ENCODE results near the gene DMBT1.

DNA sequence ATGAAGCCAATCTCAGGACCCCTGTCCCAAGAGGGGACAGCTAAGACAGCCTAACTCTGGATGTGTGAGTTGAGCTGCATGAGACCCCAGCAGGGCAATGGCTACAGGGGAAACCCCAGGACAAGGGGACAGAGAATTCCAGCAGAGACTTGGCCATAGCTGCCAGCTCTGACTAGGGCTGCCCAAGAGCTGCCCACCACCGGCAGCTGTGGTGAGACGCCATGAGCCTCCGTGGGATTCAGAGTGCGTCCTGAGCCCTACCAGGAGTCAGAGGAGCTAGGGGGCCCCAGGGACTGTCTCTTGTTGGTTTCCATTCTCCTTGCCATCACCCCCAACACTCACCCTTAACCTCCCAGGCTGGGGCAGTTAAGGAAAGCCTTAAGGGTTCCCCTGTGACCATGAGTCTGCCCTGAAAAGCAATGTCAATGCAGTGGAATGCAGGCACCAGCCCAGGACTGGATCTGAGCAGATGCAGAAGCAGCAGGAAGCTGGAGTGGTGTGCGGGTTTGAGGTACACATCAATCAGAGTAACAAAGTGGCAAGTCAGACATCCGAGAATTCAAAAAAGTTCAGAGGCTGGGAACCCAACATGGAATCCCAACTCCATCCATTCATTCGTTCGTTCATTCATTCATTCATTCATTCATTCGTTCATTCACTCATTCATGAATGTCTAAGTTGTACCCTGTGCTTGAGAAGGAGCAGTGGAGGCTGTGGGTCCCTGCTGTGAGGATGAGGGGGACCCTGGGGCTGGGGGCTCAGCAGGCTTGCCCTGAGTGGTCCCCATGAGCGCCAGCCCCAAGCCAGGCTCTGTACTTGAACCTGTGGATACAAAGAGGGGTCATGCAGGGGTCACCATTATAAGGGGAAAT is 86.2 kb downstream of the DMBT1 start:
- TF ChIP-seq, protein P1, sequence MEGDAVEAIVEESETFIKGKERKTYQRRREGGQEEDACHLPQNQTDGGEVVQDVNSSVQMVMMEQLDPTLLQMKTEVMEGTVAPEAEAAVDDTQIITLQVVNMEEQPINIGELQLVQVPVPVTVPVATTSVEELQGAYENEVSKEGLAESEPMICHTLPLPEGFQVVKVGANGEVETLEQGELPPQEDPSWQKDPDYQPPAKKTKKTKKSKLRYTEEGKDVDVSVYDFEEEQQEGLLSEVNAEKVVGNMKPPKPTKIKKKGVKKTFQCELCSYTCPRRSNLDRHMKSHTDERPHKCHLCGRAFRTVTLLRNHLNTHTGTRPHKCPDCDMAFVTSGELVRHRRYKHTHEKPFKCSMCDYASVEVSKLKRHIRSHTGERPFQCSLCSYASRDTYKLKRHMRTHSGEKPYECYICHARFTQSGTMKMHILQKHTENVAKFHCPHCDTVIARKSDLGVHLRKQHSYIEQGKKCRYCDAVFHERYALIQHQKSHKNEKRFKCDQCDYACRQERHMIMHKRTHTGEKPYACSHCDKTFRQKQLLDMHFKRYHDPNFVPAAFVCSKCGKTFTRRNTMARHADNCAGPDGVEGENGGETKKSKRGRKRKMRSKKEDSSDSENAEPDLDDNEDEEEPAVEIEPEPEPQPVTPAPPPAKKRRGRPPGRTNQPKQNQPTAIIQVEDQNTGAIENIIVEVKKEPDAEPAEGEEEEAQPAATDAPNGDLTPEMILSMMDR (IDR thresholded peaks at IDR 0.05; ENCODE audit: low read depth, low read length): no peak
- TF ChIP-seq, protein P2, sequence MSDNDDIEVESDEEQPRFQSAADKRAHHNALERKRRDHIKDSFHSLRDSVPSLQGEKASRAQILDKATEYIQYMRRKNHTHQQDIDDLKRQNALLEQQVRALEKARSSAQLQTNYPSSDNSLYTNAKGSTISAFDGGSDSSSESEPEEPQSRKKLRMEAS (IDR thresholded peaks at IDR 0.05; ENCODE audit: low read depth, low read length): no peak
- no peak for TF ChIP-seq POLR2A (IDR thresholded peaks at IDR 0.05; ENCODE audit: extremely low read depth, insufficient read length)

Data from NB4 (cell line).